ENCODE results near the gene PHACTR1.

PHACTR1 gene

DNA sequence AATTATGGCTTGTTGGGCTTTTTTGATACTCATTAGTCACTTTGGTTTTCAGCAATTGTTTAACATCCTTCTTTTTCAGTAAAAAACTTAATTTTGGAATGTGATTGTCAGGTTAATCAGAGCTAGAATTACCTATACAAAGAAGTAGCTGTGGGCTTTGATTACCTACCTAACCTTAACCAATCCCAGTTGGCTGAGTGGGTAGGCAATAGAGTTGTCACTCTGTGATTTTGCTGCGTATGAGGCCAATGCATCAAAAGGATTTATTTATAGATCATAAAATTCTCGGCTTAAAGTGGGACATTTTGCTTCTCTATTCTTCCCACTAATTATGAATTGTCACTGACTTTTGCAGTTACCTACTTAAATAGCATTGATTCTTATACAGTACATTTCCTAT, 111.4 kb downstream of the PHACTR1 start:
- H3K4me3 ChIP-seq (ENCODE audit: low read depth, low read length), result no peak overlapping the region
- in situ Hi-C loops (cut with HindIII; ENCODE audit: low sequenced_read_pairs), result no loop called here
- DNase-seq (ENCODE audit: low read depth), result no peak
- TF ChIP-seq, protein P1, sequence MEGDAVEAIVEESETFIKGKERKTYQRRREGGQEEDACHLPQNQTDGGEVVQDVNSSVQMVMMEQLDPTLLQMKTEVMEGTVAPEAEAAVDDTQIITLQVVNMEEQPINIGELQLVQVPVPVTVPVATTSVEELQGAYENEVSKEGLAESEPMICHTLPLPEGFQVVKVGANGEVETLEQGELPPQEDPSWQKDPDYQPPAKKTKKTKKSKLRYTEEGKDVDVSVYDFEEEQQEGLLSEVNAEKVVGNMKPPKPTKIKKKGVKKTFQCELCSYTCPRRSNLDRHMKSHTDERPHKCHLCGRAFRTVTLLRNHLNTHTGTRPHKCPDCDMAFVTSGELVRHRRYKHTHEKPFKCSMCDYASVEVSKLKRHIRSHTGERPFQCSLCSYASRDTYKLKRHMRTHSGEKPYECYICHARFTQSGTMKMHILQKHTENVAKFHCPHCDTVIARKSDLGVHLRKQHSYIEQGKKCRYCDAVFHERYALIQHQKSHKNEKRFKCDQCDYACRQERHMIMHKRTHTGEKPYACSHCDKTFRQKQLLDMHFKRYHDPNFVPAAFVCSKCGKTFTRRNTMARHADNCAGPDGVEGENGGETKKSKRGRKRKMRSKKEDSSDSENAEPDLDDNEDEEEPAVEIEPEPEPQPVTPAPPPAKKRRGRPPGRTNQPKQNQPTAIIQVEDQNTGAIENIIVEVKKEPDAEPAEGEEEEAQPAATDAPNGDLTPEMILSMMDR (IDR thresholded peaks at IDR 0.05; ENCODE audit: low read depth, low read length, missing control alignments), result no peak

DNA sequence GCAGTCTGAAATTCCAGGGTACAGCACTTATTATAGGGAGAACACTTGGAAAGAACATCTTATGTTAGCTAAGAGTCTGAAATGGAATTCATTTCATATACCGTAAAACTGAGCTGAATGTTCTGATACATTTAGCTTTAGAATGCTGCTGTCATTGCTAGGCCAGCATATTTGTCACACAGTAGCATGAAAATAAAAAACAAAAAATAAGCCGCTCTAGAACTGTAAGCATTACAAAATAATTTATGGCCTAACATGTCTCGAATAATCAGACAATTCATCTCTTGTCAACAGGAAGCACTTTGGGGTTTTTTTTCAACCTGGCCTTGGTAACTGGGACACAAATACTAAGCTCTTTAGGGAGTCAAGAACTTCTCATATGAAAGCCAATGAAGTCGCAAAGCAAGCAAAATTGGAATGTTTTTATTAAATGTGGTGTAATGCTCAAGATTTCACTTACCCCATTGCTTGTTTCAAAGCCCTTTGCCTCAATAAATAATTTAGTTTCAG, 115.7 kb downstream of the PHACTR1 start:
- H3K4me3 ChIP-seq (ENCODE audit: low read depth, low read length), result no peak overlapping the region
- in situ Hi-C loops (cut with HindIII; ENCODE audit: low sequenced_read_pairs), result no loop called here

DNA sequence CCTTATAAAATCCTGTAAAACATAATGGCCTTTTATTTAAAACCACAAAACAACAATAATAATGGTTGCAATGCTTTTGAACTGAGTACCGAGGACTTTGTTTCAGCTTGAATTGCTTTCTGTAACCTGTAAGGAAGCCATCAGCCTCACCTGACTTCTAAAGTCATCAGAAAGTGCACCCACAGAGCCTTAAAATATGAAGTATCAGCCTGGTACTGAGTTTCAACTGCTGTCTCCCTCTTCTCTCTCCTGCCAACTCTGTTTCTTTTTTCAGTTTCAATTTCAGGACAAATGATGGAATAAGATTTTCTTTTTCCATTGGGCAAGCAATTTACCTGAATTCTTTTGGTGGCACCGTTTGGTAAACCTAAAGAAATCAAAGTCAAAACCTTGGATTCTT, 119.4 kb downstream of the PHACTR1 start:
- no peak overlapping the region for H3K4me3 ChIP-seq (ENCODE audit: low read depth, low read length)
- no peak for DNase-seq (ENCODE audit: low read depth)
- in situ Hi-C loops (cut with HindIII; ENCODE audit: low sequenced_read_pairs), result no loop called here
- TF ChIP-seq, protein P1 (IDR thresholded peaks at IDR 0.05; ENCODE audit: low read depth, low read length, missing control alignments), result no peak

More for the DNA sequence above, 115.7 kb downstream of the PHACTR1 start:
- no peak for DNase-seq (ENCODE audit: low read depth)
- TF ChIP-seq, protein P1 (IDR thresholded peaks at IDR 0.05; ENCODE audit: low read depth, low read length, missing control alignments), result no peak

DNA sequence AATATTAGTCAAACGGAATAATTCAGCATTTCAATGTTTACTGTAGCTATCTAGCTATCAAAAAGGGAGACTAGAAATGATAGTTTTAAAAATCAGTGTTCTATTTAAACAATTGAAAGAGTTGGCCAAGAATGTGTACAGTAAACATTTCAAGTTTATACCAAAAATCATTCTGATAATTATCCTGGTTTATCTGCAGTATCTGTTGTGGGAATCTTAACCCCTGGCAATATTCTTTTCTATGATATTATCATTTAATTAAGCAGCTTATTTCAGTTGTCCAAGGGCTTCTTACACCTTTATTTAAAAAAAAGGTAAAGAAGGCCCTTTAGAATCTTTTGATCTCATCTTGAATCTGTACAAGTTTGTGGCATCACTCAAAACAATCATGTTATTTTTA, 125.1 kb downstream of the PHACTR1 start:
- in situ Hi-C loops (cut with HindIII; ENCODE audit: low sequenced_read_pairs), result no loop called here
- H3K4me3 ChIP-seq (ENCODE audit: low read depth, low read length), result no peak overlapping the region
- DNase-seq (ENCODE audit: low read depth), result no peak
- TF ChIP-seq, protein P1 (IDR thresholded peaks at IDR 0.05; ENCODE audit: low read depth, low read length, missing control alignments), result no peak

DNA sequence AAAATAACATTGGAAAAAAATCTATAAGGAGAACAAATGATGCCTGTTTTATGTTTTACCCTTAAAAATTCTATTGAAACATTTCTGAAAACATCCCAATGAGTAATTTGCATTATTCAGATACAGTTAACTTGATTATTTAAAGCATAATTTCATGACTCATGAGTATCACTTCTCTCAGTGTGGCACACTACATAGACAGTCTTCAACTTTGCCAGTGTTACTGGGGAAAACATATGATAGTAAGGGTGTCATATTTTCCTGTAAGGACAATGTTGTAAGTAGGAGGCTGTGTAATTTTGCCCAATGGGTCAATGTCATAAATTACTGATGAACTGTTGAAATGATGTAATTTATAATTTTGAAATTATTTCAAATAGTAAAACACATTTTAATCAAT, 125.5 kb downstream of the PHACTR1 start:
- in situ Hi-C loops (cut with HindIII; ENCODE audit: low sequenced_read_pairs), result no loop called here
- TF ChIP-seq, protein P1 (IDR thresholded peaks at IDR 0.05; ENCODE audit: low read depth, low read length, missing control alignments), result no peak

DNA sequence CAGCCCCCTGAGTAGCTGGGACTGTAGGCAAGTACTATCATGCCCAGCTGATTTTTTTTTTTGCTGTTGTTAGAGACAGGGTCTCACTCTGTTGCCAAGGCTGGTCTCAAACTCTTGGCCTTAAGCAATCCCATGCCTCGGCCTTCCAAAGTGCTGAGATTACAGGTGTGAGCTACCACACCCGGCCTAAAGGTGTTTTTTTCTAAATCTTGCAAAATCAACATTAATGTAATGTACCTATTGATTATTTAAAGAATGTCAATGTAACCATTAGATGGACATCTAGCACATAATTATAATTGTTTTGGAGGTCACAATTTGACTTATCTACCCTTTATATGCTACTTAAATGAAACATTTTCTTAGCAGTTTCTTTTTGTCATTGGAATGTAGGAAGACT, 126.1 kb downstream of the PHACTR1 start:
- TF ChIP-seq, protein P1 (IDR thresholded peaks at IDR 0.05; ENCODE audit: low read depth, low read length, missing control alignments), result no peak
- no peak for DNase-seq (ENCODE audit: low read depth)
- in situ Hi-C loops (cut with HindIII; ENCODE audit: low sequenced_read_pairs), result no loop called here
- no peak overlapping the region for H3K4me3 ChIP-seq (ENCODE audit: low read depth, low read length)

More for the DNA sequence above, 125.5 kb downstream of the PHACTR1 start:
- no peak overlapping the region for H3K4me3 ChIP-seq (ENCODE audit: low read depth, low read length)
- DNase-seq (ENCODE audit: low read depth), result no peak
